ENCODE results near the gene PLSCR1.

Gene PLSCR1, protein sequence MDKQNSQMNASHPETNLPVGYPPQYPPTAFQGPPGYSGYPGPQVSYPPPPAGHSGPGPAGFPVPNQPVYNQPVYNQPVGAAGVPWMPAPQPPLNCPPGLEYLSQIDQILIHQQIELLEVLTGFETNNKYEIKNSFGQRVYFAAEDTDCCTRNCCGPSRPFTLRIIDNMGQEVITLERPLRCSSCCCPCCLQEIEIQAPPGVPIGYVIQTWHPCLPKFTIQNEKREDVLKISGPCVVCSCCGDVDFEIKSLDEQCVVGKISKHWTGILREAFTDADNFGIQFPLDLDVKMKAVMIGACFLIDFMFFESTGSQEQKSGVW

GRCh38 chr3:146544002-146544928 lies at the start of gene PLSCR1:
Gene PLSCR1 (minus strand): TSS chr3:146544607. CDS start chr3:146536552, 8,055 bp downstream.
- DNase-seq (ENCODE audit: low read depth in 2 of 2, low spot score in 1 of 2), result peak; percentile 43 to 51

DNA sequence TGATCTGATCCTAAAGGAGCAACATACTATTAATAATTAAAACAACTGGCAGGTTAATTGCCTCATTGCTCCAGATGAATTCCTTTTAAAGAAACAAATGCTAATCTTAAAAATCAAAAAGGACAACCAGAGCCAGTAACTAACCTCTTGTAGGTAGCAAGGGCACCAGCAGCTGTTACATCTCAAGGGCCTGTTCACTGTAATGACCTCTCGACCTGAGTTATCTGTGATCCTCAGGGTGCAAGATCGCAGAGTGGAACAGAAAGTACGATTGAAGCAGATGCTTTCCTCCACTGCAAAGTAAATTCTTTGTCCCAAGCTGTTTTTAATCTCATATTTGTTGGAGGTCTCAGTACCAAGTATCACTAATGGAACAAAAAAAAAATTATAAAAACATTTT lies 49.4 kb upstream of the PLSCR1 start:
- DNase-seq (ENCODE audit: low read depth in 2 of 2, low spot score in 1 of 2), result no peak

GRCh38 chr3:146590521-146590920 lies 46.1 kb upstream of the PLSCR1 start:
- no peak for DNase-seq (ENCODE audit: low read depth in 2 of 2, low spot score in 1 of 2)

DNA sequence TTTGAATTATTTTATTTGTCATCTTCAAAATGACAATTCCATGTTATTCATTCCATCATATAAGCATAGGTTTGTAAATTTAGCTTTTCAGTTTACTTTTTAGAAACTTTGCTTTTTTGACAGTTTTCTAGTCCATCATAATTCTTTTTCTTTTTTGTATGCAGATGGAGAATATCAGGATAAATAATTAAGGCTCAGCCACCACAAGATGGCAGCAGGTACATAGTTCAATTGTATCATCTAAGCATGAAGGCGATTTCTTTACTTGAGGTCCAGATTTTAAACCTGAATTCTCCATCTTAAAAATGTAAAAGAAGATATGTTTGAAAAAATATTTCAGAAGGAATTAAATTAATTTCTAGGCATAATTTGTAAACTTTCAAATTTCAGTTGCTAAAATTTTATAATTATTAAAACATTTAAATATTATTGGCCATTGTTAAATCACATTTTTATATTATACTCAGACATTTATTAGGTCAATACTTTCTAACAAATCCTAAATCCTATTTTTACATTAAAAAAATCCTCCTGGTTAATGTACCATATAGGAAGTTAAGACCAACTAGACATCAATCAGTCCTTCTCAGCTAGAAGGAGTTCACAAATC lies 45.6 kb upstream of the PLSCR1 start:
- DNase-seq (ENCODE audit: low read depth in 2 of 2, low spot score in 1 of 2), result no peak

- no peak for DNase-seq (ENCODE audit: low read depth in 2 of 2, low spot score in 1 of 2)
These were observed 40.7 kb upstream of the PLSCR1 start for GRCh38 chr3:146585156-146585555.

GRCh38 chr3:146581951-146582467 lies 37.6 kb upstream of the PLSCR1 start:
- DNase-seq (ENCODE audit: low read depth in 2 of 2, low spot score in 1 of 2), result no peak

DNA sequence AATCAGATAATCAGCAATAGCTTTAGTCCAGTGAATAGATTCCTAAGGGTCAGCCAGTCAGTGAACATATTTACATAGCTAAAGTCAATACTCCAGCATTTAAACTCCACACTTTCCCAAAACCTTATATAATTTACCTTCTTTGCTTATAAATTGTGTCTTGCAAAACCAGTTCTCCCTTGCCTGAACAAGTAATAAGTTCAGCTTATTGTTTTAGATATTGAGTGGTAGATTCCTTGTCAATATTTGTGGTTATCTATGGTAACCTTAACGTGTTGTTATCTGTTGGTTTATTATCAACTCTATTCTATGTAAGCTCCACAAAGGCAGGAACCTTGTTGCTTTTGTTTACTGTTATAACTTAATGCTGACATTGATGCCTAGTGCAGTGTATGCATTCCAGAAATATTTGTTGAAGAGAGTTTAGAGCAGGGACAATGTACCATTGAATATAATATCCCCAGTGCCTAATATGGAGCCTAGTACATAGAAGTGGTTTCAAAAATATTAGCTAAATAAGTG lies 36.7 kb upstream of the PLSCR1 start:
- DNase-seq (ENCODE audit: low read depth in 2 of 2, low spot score in 1 of 2), result no peak

- no peak for DNase-seq (ENCODE audit: low read depth in 2 of 2, low spot score in 1 of 2)
These were observed 33.3 kb upstream of the PLSCR1 start for GRCh38 chr3:146577662-146578061.

DNA sequence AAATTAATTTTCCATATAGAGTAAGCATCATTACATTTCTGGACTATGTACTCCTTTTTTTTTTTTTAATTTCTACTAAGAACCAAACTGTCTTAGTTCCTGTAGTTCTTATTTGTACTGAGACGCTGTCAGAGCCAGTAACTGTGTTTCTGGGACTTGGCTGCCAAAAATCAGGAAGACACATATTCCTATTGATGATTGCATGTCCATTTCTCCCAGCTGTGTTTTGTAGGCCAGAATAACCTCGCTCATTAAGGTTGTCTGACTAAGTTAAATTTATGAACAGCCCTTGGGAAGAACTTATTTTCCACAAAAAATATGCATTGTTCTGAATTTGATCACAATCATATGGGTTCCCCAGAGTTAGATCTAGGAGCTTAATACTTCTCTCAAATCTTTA lies 31.2 kb upstream of the PLSCR1 start:
- DNase-seq (ENCODE audit: low read depth in 2 of 2, low spot score in 1 of 2), result no peak

DNA sequence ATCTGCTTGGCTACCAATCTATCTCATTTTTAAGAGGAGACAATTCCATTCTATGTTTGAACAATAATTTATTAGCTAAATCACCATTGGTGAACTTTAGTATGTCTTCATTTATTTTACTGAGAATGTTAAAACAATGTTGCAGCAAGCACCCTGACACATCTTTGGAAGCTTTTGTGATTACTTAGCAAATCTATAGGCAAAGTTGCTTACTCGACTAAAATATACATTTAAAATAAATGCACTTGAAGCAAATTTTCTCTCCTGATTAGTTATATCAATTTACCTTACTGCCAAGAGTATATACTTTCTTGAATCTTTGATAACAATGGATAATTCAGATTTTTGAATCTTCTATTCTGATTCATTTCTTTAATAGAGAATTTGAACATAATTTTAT lies 29.8 kb upstream of the PLSCR1 start:
- no peak for DNase-seq (ENCODE audit: low read depth in 2 of 2, low spot score in 1 of 2)

DNA sequence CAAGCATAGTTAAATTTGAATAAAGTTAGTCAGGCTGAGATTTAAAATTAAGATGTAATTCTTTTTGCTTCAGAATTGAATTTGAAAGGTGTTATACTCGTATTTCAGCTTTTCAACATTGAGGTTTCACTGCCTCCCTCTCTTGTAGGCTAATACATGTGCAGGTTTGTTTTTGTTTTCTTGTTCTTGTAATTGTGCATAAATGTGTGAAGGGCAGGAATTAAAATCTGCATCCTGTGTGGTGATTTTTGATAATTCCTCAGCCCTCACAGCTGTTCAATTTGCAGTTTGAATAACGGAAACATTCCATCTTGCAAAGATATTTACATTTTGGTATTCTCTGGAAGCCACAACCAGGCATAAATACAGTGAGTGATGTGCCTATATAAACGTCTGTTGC lies 24.9 kb upstream of the PLSCR1 start:
- no peak for DNase-seq (ENCODE audit: low read depth in 2 of 2, low spot score in 1 of 2)

DNA sequence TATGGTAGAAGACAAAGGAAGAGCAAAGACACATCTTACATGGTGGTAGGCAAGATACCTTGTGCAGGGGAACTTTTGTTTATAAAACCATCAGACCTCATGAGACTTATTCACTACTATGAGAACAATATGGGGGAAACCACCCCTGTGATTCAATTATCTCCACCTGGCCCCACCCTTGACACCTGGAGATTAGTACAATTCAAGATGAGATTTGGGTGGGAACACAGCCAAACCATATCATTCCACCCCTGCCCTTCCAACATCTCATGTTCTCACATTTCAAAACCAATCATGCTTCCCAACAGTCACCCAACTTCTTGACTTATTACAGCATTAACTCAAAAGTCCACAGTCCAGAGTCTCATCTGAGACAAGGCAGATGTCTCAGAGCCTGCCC lies 21.7 kb upstream of the PLSCR1 start:
- no peak for DNase-seq (ENCODE audit: low read depth in 2 of 2, low spot score in 1 of 2)

- no peak for DNase-seq (ENCODE audit: low read depth in 2 of 2, low spot score in 1 of 2)
These were observed 17.5 kb upstream of the PLSCR1 start for GRCh38 chr3:146561879-146562278.

DNA sequence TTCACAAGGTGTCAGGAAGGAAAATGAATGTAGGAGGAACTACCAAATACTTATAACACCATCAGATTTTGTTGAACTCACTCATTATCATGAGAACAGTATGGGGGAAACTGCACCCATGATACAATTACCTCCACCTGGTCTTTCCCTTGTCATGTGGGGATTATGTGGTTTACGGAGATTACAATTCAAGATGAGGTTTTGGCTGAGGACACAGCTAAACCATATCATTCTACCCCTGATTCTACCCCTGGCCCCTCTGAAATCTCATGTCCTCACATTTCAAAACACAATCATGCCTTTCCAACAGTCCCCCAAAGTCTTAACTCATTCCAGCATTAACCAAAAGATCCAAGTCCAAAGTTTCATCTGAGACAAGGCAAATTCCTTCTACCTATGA lies 17.1 kb upstream of the PLSCR1 start:
- no peak for DNase-seq (ENCODE audit: low read depth in 2 of 2, low spot score in 1 of 2)

GRCh38 chr3:146560678-146561077 lies 16.3 kb upstream of the PLSCR1 start:
- DNase-seq (ENCODE audit: low read depth in 2 of 2, low spot score in 1 of 2), result no peak

- DNase-seq (ENCODE audit: low read depth in 2 of 2, low spot score in 1 of 2), result no peak
These were observed 15.0 kb upstream of the PLSCR1 start for GRCh38 chr3:146559388-146559787.

DNA sequence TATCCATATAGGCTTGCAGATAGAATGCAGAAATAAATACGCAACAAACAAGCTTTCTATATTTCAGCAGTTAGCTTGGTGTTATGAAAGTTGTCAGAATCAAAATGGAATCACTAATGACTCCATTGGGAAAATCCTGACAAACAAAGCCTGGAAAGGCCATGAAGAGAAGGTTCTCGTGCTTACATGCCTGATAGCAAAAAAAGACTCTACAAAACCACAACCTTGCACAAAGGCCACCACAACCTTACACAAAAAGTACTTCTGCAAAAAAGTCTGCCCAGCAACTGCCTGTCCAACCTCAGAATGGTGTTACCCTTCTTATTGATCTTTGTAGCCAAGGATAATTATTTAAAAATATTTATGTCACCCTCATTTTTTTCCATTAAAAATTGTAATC lies 14.4 kb upstream of the PLSCR1 start:
- DNase-seq (ENCODE audit: low read depth in 2 of 2, low spot score in 1 of 2), result no peak

DNA sequence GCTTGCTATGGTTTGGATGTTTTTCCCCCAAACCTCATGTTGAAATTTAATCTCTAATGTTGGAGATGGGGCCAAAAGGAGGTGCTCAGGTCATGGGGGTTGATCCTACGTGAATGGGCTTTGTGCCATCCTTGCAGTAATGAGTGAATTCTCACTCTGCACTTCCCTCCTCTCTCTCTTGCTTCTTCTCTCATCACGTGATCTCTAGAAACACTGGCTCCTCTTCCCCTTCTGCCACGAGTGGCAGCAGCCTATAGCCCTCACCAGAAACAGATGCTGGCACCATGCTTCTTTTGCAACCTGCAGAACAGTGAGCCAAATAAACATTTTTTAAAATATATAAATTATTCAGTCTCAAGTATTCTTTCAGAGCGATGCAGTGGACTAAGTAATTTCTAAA lies 13.3 kb upstream of the PLSCR1 start:
- no peak for DNase-seq (ENCODE audit: low read depth in 2 of 2, low spot score in 1 of 2)

DNA sequence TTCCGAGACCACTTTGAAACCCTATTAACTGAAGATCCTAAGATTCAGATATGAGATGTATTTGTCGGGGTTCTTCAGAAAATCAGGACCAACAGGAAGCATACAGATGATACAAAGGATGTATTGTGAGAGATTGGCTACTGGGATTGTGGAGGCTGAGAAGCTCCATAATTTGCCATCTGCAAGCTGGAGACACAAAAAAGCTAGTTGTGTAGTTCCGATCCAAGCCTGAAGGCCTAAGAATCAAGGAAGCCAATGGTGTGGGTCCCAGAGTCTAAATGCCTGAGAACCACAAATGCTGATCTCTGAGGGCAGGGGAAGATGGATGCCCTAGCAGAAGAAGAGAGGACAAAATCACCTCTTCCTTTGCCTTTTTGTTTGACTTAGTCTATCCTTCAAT lies 10.9 kb upstream of the PLSCR1 start:
- DNase-seq (ENCODE audit: low read depth in 2 of 2, low spot score in 1 of 2), result no peak

DNA sequence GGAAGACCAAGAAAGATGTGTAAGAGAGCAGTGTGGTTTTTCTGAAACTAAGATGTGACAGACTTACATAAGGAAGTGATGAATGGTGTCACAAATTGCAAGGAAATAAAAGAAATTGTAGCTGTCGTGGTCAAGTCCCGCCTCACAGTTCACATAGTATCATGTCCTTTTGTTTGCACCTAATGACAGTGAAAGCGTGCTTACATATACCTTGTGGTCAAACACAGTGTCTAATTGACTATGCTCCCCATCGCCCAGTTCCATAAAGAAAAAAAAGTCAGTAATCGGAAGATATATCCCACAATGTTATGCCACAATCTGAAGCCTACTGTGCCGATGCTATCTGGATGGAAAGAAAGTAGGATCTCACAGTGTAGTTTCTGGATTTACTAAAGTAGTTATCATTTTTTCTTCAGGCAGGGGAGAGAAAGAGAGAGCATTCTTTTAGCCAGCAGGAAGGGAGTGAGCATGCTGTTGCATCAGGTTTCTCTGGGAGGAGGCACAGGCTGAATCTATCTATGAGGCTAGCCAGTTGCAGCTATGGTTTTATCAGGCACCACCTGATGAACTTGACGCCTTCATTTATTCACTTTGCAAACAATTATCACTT lies 9.8 kb upstream of the PLSCR1 start:
- no peak for DNase-seq (ENCODE audit: low read depth in 2 of 2, low spot score in 1 of 2)
